HFF-Myc (cell line): ENCODE results near the gene DNAJB9.
A peak's percentile ranks its signal among the peaks of the same experiment; 100 is the strongest.

ENCODE experiments used
- DNase-seq: peaks from one replicate; pipeline ENCODE4 v3.0.0-alpha.2; 2011; ENCODE audit warnings: low read depth; ENCODE audit errors: extremely low read depth
- H3K4me3 ChIP-seq: replicated peaks from 2 replicates; pipeline ENCODE4 v1.5.1; 2011; ENCODE audit warnings: low read depth, mild to moderate bottlenecking, control low read depth, low read length
- CTCF ChIP-seq: IDR thresholded peaks from 2 replicates; pipeline ENCODE4 v1.5.1; 2012; ENCODE audit warnings: mild to moderate bottlenecking, low read depth, low read length, control low read depth; ENCODE audit errors: missing control alignments

The DNAJB9 gene

GRCh38 chr7:108569381-108570145 is at the start of gene DNAJB9, which contains the start of gene THAP5:
TSS of gene DNAJB9 (plus strand) at chr7:108569874. CDS start at chr7:108571727, 1,853 bp downstream.
TSS of gene THAP5 (minus strand) at chr7:108569706. CDS start at chr7:108569569, 137 bp downstream.
- H3K4me3 ChIP-seq, result peak within 1 kb of the TSS; percentile 57
- DNase-seq, result peak; percentile 96
- TF ChIP-seq CTCF, result no peak

- DNase-seq, result no peak
- H3K4me3 ChIP-seq, result no peak overlapping the region
- TF ChIP-seq CTCF, result no peak
These were observed 46.9 kb upstream of the DNAJB9 start for GRCh38 chr7:108522780-108523179.

GRCh38 chr7:108525327-108525984 is 44.2 kb upstream of the DNAJB9 start:
- peak overlapping the region; percentile 71 for H3K4me3 ChIP-seq
- TF ChIP-seq CTCF, result no peak
- no peak for DNase-seq

GRCh38 chr7:108525985-108526767 is 43.5 kb upstream of the DNAJB9 start, which contains the start of gene PNPLA8:
TSS of gene PNPLA8 (minus strand) at chr7:108526135. CDS start at chr7:108515491, 10,644 bp downstream.
- peak within 1 kb of the TSS; percentile 71 for H3K4me3 ChIP-seq
- peak; percentile 93 for DNase-seq
- no peak for TF ChIP-seq CTCF

- TF ChIP-seq CTCF, result no peak
- no peak for DNase-seq
- peak overlapping the region; percentile 71 for H3K4me3 ChIP-seq
These were observed 43.0 kb upstream of the DNAJB9 start for GRCh38 chr7:108526768-108527017.

GRCh38 chr7:108528183-108528712 is 41.4 kb upstream of the DNAJB9 start:
- H3K4me3 ChIP-seq, result no peak overlapping the region
- no peak for TF ChIP-seq CTCF
- DNase-seq, result no peak
